HG03432 (cell line): ENCODE measurements around the gene NAPA.
"Not testable (repeated sequence)": the region's sequence is repeated elsewhere in the genome, so short reads cannot be mapped to it uniquely, and the experiment has no call there.

ENCODE experiments used
- ATAC-seq: cut with Tn5 transposase; IDR thresholded peaks from one replicate; pipeline ENCODE4 v1.9.1; 2021; ENCODE audit warnings: mild to moderate bottlenecking, moderate library complexity; ENCODE audit not compliant: unreplicated experiment

The NAPA gene

GRCh38 chr19:47487551-47488515, 27.0 kb downstream of the NAPA start:
- no peak for ATAC-seq

- ATAC-seq = no peak
Observed at GRCh38 chr19:47486900-47487299, 28.0 kb downstream of the NAPA start.

GRCh38 chr19:47486220-47486619, 28.6 kb downstream of the NAPA start:
- ATAC-seq = not testable (repeated sequence)

DNA sequence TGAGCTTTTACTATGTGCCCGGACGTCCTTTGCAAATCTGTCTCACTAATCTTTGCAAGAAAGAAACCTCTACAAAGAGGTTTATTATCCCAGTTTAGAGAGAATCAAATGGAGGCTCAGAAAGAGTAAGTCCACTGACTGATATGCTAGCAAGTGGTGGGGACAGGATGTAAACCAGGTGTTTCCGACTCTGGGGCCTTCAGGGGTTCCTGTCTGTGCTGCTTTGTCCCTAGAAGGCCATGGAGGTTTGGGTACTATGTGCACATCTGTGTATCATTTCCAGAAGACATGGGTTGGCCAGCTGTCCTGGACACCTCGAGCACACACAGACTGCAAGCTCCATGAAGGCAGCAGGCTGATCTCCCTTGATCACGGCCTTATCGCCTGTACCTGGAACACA, 29.7 kb downstream of the NAPA start:
- ATAC-seq = no peak

DNA sequence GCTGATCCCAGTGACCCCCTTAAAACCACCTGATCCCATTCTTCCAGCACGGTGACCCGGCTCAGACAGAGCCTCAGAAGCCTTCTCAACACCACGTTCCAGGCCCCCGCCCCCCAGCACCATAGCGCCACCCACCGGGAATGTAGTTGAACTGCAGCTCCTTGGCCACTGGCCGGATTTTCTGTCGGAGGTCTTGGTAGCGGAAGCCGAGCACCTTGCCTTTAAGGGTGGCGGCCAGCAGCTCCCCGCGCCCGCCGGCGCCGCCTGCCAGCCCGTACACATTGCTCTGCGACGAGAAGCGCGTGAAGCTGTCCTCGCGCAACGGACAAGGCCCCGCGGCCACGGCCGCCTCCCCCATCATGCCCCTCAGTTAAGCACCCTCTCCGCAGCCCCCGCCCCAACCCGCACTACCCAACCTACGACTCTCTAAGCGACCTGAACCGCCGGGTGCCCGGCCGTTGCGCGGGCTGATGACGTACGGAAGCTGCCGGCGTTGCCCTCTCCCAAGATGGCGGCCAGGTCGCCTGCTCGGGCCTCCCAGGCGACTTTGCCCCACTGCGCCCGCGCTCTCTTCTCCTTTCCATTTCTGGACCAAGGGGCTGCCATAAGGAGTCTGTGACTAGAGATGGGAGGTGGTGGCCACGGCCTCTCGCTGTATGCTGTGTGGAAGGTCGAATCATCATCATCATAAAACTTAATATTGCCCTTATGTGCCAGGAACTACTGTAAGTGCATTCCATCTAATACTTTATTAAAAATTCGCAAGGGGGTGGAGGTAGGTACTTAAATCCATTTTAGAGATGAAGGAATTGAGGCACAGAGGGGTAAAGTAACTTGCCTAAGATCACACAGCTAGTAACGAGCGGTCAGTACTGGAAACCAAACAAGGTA, 30.8 kb downstream of the NAPA start, which contains the start of gene KPTN:
Gene KPTN (minus strand): TSS at position 420 of the 891 bp plus-strand sequence. CDS start 59 bp downstream, at position 361.
- peak; percentile 77 for ATAC-seq

DNA sequence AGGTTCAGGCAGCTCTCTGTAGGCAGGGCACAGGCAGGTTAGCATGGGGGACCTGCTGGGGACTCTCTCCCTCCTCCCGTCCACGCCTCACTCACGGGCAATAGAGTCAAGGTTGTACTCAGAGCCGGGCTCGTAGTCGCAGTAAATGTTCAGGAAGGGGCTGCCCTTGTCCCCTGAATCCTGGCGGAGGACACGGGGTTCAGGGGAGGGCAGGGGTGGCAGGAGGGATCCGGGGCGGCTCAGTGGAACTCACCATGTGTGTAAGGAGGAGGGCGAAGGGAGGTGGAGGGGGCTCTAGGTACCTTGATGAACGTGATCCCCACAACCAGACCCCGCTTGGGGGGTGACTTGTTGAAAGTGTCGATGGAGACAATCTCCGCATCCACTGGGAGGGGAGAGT, 31.7 kb downstream of the NAPA start:
- ATAC-seq = no peak

DNA sequence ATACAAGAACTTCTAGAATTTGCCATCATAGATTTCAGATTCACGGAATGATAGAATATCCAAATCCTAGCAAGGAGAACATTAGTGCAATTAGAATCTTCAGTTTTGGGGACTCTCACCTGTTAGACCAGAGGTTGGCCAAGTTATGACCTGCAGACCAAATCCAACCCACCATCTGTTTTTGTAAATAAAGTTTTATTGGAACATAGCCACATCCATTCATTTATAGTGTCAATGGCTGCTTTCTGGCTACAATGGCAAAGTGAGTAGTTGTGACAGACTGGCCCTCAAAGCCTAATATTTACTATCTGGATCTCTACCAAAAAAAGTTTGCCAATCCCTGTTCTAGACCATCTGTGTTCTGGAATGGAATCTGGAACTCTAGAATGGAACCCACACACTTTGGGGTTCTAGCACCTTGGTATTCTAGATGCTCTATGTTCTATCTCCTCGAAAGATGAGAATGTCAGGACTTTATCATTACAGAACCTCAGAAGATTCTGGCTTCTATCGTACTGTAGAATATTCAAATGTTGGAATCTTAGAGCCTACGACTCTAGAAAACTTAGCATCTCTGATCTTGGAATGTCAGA, 33.3 kb downstream of the NAPA start:
- no peak for ATAC-seq

GRCh38 chr19:47480658-47481057, 34.2 kb downstream of the NAPA start:
- no peak for ATAC-seq

DNA sequence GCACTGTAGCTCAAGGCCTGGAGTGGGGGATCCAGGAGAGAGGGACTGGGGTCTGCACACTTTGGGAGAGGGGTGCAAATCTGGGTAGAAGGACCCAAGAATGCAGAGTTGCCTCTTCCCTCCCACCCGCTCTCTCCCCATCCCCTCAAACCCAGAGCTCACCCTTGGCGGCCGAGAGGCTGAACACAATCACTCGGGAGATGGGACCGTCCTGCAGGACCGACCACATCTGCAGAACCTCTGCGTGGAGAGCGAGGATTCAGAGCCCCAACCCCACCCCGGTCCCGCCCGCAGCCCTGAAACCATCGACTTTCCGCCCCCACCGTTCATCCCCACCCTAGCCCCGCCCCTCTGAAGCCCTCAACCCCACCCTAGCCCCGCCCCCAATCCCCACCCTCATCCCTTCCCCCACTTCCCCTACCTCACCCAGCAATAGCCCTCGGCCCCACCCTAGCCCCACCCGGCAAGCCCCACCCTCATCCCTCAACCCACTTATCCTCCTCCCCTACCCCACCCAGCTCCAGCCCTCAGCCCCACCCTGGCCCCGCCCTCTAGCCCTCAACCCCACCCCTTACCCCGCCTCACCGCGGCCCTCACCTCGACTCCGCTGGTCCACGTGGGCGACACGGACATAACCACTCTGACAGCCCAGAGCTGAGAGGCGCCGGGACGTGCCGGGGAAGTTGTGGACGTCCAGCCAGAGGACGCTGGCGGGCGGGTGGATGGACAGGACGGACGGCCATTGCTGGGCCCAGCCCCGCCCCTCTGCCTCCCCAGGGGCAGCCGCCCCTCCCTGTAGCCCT, 35.0 kb downstream of the NAPA start:
- ATAC-seq = no peak

DNA sequence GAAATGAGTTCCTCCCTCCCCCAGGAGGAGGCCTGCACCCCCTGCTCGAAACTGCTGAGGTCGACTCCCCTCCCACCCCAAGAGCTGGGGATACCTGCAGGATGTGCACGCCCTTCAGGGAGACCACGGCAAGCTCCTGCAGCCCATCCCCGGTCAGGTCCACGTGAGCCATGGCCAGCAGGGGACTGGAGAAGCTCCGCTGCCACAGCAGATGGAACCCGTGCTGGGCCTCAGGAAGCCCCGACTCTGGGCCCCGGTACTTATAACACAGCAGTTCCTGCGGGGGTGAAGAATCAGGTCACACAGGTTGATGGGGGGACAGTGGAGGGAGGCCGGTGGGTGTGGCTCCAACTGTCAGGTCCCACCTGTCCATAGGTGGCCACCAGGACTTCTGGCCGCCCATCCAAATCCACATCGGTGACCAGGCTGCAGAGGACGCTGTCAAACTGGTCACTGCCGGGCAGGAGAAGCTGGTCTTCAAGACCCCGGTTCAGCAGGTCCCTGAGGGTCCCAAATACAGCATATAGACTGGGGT, 38.4 kb downstream of the NAPA start:
- ATAC-seq = no peak

- ATAC-seq = no peak
Observed at GRCh38 chr19:47475465-47475864, 39.4 kb downstream of the NAPA start.

- ATAC-seq = no peak
Observed at GRCh38 chr19:47473336-47473735, 41.5 kb downstream of the NAPA start.

- no peak for ATAC-seq
Observed at GRCh38 chr19:47471733-47472457, 43.0 kb downstream of the NAPA start, which contains the start of gene SLC8A2. SLC8A2 (minus strand) TSS chr19:47471893; CDS start chr19:47466403, 5,490 bp downstream.

- no peak for ATAC-seq
Observed at GRCh38 chr19:47471381-47471732, 43.5 kb downstream of the NAPA start.

DNA sequence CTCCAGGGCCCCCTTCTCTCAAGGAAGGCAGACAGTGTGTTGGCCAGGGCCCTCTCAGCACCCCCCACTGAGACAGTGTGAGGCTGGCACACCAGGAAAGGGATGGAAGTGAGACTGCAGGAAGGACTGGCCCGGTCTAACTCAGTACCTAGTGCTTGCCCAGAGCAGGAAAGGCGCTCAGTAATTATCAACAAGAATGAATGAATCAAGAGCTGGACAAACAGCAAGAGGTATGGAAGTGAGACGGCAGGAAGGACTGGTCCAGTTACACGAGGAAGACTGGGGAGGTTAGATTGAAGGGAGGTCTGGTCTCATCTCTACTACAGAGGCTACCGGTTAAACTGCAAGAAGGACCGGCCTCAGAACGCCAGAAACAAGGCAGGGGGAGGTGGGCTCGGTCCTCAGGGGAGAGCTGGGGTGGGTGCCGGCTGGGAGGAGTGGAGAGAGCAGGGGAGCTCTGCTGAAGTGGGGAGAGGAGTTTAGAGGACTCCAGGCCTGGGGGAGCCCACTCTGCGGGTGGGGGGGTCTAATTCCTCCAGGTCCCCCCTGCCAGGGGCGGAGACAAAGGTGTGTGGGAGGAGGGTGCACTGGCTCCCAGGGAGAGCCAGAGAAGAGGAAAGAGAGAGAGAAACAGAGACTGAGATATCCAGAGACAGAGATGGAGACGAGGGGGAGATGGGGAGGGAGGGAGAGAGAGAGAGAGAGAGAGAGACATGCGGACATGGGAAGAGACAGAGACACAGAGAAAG, 44.2 kb downstream of the NAPA start:
- no peak for ATAC-seq

DNA sequence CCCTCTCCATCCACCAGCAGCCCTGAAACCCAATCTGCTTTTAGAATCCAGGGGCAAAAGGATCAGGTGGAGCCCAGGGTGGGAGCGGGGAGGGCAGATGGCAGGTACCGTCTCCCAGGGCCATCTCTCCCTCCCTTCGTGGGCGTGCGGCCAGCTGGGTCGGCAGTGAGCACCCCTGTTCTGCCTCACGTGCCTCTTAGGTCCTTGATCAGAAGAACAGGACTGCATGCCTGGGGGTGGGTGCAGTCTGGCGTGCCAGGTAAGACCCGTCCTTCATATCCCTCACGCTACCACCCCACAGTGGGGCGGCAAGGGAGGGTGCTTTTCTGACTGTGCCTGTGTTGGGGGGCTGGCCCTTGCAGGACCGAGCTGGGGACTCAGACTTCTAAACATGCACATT, 45.1 kb downstream of the NAPA start:
- ATAC-seq = no peak

- ATAC-seq = no peak
Observed at GRCh38 chr19:47469363-47469700, 45.5 kb downstream of the NAPA start.

DNA sequence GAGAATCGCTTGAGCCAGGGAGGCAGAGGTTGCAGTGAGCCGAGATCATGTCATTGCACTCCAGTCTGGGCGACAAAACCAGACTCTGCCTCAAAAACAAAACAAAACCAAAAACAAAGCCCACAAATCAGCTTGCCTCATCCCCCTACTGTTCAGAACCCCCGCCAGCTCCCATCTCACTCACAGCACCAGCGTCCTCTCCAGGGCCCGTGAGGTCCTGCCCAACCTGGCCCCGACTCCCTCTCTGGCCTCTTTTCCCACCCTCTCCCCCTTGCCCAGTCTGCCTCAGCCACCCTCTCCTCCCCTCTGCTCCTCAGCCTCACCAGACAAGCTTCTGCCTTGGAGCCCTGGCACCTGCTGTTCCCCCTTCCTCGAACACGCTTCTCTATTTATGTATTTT, 46.9 kb downstream of the NAPA start:
- ATAC-seq = no peak

- ATAC-seq = no peak
Observed at GRCh38 chr19:47465957-47466356, 48.9 kb downstream of the NAPA start.
